GM21360 (cell line): Measurements from ENCODE around the gene ADGB.

Experiments
- ATAC-seq: cut with Tn5 transposase; IDR thresholded peaks from one replicate; pipeline ENCODE4 v1.9.1; 2021; ENCODE audit warnings: mild to moderate bottlenecking, moderate library complexity; ENCODE audit not compliant: unreplicated experiment

The ADGB gene

DNA sequence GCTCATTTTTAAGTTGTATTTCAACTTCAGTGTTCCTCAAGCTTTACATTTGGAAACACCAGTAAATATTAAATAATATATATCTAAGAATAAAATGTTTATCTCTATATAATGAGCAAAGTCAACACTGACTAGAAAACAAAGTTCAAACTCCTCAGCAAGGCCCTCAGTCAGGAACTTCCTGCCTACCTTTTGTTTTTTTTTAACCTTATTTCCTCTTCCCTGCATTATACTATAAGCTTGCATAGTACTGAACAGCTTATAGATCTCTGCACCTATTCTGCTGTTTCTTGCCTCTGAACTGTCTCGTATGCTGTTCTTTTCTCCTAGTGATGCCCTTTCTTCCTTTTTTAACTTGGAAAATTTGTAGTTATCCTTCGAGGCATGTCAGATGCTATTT is 29.6 kb downstream of the ADGB start:
- ATAC-seq = no peak

DNA sequence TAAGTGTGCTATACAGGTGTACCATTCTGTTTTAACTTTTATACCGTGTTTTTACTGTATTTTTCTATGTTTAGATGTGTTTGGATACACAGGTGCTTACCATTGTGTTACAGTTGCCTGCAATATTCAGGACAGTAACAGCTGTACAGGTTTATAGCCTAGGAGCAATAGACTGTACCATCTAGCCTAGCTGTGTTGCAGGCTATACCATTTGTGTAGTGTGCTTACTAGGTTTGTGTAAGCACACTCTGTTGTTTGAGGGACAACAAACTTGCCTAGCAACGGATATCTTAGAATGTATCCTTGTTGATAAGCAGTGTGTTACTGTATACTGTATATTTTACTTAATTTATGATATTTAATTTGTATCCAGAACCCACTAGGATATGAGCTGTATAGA is 35.2 kb downstream of the ADGB start:
- ATAC-seq = no peak

DNA sequence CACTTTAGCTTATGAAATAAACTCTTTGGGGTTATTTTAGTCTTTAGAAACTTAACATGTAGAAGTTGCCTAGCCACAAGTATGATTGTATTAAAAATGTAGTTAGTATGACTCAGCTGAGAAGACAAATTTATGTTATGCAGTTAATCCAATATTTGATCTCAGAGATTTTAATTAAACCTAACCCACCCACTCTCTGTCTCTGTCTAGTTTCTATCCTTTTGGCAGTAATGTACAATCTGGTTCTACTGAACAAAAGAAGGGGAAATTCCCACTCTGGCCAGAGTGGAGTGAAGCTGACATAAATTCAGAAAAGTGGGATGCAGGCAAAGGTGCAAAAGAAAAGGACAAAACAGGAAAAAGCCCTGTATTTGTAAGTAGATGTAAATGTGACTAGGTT is 36.4 kb downstream of the ADGB start:
- no peak for ATAC-seq

DNA sequence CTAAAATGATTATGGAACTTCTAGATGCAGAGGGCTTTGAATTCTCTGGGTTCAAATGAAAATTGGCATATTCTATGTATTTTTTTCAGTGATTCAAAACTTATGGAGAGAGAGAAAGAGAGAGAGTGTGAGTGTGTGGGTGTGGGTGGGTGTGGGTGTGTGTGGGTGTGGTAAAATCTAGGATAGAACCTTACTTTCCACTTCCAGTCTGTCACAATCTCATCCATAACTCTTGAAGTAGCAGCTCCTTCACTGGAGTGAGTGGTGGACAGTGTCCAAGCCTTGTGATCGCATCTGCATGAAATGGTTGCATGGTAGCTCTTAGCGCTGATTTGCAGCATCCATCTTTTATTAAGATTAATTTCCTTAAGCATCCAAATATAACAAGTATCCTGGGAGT is 37.7 kb downstream of the ADGB start:
- no peak for ATAC-seq

DNA sequence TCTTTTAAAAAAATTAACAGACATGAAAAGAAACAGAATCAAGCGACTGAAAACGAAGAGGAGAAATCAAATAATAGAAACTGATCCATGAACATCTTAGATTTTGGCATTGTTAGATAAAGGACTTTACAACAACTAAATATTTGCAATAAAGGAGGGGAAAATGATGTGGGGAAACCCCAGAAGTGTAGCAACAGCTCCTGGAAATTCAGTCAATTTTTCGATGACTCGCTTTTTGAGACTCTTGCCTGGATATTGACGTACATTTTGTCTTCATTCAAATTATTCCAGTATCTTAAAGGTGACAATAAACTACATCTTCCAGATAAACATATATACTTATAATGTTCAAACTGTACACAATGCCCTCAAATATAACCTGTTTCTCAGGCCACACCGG is 44.1 kb downstream of the ADGB start:
- no peak for ATAC-seq

DNA sequence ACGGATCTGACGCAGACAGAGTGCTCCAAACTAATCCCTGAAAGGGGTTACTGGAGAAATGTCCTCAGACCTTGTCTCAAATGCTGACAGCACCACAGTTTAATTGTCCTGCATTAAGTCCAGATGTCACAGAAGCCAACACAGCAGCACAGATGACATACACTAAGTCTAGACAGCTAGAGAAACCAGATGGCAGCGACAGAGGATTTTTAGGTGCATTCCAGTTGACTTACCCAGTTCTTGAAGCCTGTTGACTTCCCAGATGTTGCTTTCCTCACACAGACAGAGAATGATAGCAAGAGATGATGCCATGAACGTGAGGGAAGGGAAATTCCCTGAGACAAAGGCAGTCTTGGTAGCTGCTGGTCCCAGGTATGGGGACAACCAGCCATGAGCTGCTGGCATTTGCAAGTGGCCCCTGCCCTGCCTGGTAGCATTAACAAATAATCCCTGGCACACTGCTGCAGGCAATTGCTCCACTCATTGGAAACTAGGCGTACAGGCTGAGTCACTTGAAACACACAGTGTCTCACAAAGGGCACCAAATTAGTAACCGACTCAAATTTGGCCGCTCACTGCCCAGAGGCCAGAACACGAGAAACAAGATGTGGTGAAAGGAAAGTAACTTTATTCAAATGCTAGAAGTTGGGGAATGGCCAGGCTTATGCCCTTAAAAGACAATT is 52.2 kb downstream of the ADGB start:
- ATAC-seq = no peak

DNA sequence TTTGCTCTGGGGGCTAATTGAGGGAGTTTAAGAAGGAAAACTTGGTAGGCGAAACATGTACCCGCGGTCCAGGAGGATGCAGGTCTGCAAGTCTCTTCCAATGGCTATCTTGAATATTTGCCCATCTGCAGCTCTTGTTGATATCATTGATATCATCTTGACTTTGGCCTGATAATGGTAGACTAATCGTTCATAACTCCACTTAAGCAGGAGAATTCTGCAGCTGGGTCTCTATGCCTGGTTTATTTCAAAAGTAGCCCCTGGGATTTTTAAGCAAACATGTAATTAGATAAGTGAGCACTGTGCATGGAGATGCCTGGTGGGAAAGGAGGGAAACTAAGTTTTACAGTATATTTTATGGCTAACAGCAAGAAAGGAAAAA is 52.7 kb downstream of the ADGB start:
- no peak for ATAC-seq

DNA sequence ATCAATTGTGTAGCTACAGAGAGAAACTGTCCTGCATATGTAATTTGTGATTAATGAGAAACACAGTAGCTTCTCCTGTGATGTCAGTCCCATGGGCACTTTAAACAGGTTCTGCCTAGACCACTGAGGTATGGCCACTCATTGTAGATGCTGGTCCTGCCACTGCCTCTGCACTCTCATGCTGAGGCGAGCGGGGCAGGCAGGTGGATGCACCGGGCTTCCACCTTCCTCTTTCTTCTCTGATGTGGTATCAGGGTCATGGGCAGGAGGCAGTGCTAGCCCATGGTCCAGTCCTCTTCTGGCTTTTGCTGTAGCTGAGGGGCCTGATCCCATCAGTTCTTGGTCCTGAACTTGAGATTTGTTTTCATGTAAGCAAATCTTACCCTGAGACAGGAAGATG is 58.7 kb downstream of the ADGB start:
- no peak for ATAC-seq

DNA sequence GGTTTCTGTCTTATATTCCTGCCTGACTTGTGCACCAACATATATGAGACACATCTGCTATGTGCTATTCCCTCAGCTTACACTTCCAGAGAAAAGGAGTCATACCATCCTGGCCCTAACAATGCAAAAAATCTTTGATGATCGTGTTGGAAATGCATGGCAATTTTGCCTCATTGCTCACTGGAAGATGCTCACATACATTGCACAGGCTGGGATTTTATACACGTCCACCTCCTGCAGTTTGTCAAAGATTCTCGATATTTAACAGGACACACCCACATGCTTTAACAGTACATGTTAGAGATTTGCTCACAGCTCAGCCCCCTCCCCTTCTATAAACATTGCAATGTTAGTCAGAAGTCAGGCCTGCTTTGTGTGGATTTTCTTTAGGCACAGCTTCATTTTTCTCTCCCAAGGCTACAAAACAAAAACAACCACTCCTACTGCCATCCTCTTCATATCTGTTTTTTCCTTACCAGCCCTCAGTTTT is 66.1 kb downstream of the ADGB start:
- no peak for ATAC-seq

DNA sequence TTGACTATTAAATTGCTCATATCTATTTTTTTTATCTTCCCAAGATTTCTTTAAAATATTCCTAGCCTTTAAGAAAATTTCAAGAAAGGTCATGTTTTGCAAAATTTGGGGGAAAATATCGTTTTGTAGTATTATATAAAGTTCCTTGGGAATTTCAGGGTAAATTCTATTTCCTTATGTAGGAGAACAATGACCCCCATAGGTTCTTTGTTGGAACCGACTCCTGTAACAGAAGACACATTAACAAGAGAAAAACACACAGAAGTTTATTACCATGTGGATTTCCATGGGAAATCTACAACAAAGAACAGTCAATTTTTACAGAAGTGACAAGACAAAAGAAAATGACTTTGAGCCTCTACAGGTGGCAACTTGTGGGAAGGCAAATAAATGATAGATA is 68.1 kb downstream of the ADGB start:
- no peak for ATAC-seq

DNA sequence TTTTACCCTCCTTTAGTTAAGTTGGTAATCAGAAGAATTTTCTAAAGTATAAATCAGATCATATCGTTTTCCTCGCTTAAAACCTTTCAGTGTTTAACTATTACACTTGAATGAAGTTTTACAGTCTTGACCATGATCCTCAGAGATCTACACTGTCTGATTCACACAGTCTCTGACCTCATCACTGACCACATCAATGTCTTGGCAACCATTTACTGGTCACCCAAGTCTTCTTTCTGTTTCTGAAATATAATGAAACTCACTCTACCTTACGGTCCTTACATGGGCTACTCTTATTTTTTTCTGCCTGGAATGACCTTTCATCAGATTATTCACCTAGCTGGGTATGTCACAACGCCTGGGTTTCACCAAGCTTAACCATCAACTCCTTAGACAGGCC is 71.4 kb downstream of the ADGB start:
- no peak for ATAC-seq

DNA sequence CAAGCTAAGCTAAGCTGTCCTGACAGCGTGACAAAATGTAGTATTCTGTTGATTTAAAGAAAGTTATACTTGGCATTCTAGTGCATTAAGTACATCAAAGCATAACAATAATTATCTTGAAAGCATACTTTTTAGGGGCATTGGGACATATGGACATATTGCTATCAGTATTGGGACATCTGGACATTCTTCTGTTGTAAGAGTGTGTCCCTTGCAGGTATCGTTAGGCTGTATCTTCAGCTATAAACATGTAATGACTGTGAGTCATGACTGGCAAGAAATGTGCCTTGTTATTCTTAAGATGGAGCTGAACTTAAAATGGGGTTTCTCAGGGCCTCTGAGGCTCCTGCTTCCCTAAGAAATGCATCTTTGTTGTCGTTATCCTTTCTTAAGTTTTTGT is 74.3 kb downstream of the ADGB start:
- ATAC-seq = no peak

DNA sequence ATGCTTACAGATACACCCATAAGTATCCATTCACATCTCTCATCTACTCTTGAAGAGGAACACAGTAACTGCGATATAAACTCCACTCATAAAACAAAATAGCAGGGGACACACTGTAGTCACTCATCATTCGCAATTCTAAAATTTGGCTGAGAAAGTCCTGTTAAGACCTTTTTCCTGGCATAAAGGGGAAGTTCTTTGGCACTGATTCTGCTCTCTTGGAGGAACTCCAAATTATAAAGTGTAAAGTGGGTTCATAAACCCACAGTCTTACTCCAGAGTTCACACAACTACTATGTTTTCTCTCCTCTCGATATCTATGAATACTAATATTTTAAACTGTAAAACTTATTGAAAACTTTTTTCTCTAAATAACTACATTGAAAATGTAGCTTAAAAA is 80.6 kb downstream of the ADGB start:
- no peak for ATAC-seq

DNA sequence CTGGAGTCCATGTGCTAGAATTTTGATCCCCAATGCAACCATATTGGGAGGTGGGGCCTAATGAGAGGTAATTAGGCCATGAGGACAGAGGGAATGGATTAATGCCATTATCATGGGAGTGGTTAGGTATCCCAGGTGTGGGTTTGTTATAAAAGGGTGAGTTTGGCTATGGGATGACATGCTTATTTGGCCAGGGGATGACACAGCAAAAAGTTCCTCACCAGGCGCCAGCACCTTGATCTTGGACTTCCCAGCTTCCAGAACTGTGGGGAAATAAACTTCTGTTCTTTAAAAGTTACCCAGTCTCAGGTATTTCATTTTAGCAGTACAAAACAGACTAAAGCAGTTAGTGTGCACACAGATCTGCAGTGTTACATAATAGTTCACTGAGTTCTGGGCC is 84.1 kb downstream of the ADGB start:
- no peak for ATAC-seq

DNA sequence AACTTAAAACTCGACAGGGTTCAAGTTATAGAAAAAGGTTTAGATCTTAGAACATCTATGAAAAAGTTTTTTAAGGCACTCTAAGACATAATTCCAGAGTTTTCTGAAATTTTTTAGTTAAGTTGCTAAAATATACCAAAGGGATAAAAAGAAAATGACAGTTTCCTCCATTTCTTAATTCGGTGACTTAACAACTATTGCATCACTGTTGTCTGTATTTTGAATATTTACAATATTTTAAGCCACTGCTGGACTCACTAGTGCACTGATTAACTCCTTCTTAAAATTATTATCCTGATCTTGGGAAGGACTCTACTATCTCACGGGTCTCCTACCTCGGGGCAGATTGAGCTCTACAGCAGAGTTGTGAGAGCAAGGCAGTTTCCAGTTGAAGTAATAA is 91.0 kb downstream of the ADGB start:
- no peak for ATAC-seq

DNA sequence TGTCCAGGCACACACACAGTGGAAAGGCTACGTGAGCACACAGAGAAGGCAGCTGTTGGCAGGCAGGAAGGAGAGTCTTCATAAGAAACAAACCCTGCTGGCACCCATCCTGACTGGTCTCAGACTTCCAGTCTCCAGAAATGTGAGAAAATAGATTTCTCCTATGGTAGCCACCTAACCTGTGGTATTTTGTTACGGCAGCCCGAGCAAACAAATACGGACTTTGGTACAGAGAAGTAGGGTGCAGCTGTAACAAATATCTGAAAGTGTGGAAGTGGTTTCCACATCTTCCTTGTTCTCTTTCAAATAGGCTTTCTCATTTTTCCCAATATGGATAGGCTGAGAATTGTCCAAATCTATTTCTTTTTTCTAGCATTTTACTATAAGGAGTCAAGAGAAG is 94.6 kb downstream of the ADGB start:
- ATAC-seq = no peak

DNA sequence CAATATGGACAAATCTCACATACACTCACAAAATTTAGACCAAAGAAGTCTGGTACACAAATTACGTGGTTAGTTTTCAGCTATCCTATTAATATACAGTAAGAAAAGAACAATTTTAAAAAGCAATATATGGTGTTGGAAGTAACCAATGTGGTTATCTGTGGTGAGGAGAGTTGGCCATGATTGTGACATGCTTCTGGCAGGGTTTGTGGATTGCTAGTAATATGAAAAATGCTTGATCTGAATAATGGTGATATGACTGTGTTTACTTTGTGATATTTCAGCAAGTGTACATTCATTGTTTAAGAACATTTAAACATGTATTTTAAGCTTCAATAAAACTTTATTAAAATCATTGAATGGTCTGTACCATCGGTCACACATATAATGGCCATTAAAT is 99.1 kb downstream of the ADGB start:
- no peak for ATAC-seq

DNA sequence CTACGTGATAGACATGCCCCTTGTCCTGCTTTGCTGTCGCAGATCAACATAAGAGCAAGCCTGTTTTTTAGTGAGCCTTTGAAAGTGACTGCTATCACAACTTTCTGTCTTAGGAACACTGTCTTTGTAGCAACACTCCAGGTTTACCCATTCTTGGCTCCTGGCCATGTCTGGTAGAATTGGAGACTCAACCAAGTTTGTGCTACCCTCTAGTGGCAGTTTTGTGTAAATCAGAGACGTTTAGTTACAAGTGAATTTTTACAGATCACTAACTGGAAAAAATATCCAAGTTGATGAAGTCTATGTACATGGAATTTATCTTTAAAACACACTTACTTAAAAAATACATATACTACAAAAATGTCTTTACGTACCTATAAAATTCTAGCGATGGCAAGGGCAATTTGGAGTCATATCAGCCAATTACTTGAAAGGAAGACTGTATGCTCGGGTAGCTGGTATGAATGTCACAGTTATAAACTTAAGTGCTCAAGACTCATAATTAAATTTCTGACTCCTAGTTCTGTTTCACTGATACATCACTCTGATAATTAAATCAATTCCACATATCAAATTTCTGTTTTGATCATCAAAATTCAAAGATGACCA is 101.4 kb downstream of the ADGB start:
- ATAC-seq = peak; percentile 81

DNA sequence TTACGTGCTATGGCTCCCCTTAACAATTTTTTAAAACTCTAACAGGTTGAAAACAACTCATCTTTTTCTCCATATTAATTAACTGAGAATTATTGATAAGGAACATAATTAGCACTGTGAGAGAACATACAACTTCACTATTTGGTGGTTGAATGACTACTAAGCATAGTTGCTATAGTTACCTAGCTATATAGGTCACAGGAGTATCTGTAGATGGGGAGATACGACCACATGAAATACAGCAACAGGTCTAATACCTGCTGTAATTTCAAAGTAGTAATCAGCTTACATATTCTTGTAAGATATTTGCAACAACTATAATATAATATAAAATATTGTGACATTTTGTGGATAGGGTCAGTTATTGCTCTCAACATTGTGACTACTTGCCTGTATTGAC is 102.9 kb downstream of the ADGB start:
- ATAC-seq = no peak

DNA sequence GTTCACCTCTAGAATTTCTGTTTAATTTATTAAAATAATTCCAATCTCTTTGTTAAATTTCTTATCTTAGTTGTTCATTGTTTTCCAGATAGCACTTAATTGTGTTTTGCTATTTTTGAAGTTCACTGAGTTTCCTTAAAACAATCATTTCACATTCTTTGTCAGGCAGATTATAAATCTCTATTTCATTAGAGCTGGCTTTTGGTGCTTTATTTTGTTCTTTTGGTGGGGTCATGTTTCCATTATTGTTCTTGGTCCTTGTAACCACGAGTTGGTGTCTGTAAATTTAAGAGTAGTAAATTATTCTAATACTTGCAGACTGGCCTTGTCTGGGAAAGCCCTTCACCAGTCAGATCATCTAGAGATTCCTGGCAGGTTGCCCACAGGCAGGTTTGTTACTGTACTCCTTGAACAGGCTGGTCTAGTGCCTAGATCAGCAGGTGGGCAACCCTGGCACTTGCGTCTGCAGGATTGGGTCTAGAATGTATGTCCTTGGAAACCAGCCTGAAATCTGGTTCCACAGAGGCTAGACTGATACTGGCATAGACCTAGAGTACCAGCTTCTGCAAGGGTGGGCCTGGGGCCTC is 110.4 kb downstream of the ADGB start:
- ATAC-seq = no peak

DNA sequence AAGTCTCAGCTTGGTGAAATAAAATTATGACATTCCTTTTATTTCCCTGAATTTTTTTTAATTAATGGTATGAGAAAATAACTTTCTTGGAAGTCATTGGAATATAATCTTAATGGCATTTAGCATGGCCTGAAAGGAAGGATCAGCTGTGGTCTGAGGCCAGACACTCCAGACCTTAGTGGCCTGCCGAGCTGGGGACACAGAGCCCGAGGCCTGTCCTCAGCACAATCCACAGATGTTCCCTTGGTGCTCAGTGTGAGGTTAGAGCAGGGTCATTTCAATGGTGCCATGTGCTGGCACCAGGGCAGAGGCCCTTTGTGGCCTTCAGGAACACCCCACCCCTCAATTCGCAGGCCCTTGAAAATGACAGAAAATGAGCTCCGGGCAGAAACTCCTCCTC is 120.6 kb downstream of the ADGB start:
- ATAC-seq = no peak

DNA sequence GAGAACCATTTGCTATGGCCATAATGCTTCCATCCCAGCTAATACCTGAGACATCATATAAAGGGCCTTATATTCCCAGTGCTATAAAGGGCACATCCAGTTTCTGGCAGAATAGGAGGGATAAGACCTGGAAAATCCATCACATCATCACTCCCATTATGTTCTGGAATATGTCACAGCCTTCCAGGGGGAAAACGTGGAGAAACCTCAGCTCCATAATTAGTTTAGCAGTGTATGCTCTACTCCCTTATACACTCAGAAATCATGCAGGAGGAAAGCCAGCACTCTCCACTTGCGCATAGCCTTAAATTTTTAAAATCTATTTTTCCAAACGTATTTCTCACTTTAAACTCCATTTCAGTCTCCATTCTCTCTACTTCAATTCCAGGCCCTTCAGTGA is 140.9 kb downstream of the ADGB start:
- ATAC-seq = no peak

DNA sequence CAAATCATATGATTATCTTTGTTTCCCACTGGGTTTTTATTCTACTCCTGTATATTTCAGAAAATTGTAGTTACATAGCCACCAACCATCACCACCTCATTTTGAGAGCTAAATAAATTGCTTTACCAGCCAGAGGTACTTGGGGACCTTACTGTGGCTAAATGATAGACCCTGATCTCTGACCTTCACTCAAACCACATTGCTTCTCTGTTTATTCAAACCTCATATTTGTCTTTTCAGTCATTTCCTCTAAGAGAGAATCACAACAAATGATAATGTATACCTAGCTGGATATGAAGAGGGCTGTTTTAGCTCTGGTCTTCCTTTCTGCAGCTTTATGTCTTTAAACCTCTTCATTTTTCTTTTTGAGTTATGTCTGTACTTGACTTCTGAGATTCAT is 142.8 kb downstream of the ADGB start:
- ATAC-seq = no peak
